Left kidney (tissue), 2 donors: ENCODE data around the gene CA6. TPM values are rescaled to one million over a fixed set of nuclear protein-coding genes. Genes with fewer than 3 reads are reported as not detected.
"Not testable (repeated sequence)": the region's sequence is repeated elsewhere in the genome, so short reads cannot be mapped to it uniquely, and the experiment has no call there.

Experiments
- DNase-seq: peaks from one replicate; pipeline ENCODE4 v3.0.0-alpha.2; 2013
- polyA plus RNA-seq: library from polyadenylated mRNA; unstranded; fragments of 120-200 nt; gene quantifications from one replicate; pipeline ENCODE4 v1.2.1, GENCODE V29; 2013; ENCODE audit not compliant: insufficient read length

CA6 gene
- polyA plus RNA-seq, 1 donor = 0.12 TPM

DNA sequence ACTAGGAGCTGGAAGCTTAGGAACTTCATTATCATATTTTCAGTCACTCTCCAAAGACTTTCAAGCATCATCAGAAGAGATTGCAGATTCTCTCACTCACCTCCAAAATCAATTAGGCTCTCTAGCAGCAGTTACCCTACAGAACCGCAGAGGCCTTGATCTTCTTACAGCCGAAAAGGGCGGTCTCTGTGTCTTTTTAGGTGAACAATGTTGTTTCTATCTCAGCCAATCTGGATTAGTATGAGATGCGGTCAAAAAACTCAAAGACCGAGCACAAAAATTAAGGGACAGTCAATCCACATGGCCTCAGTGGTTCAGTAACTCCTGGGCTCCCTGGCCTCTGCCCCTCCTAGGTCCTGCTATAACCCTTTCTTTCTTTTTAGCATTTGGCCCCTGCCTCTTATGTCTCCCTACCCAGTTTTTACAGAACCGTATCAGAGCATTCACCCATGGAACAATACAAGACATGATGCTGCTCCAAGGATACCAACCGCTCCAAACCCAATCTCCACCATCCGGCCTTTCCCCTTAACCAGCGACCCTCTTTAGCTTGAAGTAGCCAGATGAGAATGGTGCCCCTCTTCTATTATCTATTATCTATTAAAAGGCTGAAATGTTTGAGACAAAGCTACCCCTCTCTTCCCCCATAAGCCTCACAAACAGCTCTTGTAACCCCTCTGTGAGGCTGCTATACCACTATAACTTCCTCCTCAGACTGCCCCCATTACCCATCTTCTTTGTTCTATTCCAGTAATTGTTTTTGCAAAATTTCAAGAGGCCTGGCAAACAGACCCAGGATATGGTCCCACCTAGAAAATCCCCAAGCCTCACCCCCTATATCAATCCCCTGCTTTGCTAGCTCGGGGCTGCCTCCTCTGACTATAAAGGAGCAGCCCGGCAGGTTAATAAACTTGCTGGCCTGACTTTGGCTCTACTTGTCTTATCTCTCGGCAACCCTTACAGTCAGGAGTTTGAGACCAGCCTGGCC lies 18.7 kb upstream of the CA6 start:
- no peak for DNase-seq

DNA sequence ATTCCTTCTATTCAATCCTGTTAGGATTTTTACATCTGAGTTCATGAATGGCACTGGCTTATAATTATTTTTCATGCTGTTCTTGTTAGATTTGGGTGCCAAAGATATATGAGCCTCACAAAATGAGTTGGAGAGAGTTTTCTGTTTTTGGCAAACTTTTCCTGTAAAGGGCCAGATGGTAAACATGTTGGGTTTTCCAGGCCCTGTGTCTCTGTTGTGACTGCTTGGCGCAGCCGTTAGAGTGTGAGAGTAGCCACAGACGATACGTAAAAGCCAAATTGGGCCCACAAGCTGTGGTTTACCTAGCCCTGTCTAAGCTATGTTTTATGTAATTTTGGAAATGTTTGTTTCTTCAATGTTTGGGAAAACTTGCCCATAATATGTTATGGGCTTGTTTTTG lies 15.6 kb upstream of the CA6 start:
- DNase-seq = no peak

- DNase-seq = not testable (repeated sequence)
These were observed 8.6 kb upstream of the CA6 start for GRCh38 chr1:8937051-8937450.

GRCh38 chr1:8937701-8938100 lies 8.0 kb upstream of the CA6 start:
- DNase-seq = no peak

GRCh38 chr1:8938232-8938999 lies 7.3 kb upstream of the CA6 start:
- DNase-seq = no peak

GRCh38 chr1:8939000-8939265 lies 6.7 kb upstream of the CA6 start:
- DNase-seq = no peak

- no peak for DNase-seq
These were observed 6.2 kb upstream of the CA6 start for GRCh38 chr1:8939362-8939995.

DNA sequence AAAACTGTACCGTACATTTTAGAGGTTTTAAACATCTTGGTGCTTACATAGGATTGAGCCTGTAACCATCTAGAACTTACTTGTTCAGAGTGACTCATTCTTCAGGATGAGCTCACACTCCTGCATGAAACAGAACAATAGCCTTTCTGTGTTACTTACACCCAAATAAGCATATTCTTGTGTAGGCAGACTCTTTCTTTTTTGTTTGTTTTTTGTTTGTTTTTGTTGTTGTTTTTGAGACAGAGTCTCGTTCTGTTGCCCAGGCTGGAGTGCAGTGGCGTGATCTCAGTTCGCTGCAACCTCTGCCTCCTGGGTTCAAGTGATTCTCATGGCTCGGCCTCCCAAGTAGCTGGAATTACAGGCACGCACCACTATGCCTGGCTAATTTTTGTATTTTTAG lies 3.8 kb upstream of the CA6 start:
- no peak for DNase-seq

DNA sequence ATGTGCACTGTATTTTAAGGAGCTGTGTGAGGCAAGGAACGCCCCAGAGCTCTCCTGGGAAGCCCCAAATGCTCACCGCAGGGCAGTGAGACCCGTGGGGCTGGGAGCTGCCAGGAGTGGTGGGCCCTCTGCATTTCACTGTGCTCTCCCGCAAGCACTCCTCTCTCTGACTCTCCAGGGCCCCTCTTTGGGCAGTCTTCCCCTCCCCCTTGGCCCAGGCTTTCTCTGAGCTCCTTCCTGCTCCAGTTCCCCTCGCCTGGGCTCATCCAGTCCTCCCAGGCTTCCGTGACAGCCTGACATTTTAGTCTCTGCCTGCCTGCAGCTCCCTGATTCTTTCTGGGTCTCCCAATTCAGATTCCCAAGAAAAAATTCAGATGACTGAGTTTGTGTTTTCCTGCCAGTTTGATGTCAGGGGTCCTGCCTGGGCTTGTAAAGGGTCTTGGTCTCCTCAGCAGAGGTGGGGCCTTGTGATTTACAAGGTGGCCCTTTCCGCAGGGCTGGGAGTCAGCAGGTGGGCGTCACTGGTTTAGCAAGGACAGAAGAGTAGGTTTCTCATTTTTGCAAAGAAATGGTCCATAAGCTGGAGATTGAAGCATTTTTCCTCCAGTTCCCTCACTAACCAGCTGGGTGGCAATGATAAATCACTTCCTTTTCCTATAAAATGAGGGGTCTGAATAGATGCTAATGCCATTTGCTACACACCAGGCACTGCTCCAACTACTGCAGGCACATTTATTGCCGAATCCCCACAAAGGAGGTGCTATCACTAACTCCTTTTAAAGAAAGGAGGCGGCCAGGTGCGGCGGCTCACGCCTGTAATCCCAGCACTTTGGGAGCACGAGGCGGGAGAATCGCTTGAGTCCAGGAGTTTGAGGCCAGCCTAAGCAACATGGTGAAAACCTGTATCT lies 1.9 kb upstream of the CA6 start:
- DNase-seq = peak; percentile 41

DNA sequence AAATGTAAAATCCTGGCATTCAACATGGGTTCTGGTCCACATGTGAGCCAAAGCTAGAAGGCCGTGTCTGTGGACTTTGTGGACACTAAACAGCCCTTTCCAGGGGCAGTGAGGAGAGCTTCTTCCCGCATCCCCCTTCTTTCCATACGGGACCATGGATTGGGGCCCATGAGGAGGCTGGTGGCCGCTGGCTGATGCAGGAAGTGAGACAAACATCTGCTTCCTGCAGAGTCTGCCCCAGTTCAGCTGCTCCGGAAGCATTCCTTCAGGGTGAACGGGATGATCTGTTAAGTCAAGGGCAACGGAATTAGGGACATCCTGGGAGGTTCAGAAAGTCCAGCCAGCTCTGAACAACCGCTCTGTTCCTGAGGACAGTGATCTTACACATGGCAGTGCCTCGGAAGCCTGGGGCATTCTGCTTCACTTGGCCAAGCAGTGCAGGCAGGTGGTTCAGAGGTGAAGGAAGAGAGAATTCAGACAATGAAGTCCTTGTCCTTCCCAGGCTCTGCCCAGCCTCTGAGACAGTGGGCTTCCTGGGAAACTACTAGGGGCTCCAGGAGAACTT lies 1.5 kb downstream of the CA6 start:
- no peak for DNase-seq

DNA sequence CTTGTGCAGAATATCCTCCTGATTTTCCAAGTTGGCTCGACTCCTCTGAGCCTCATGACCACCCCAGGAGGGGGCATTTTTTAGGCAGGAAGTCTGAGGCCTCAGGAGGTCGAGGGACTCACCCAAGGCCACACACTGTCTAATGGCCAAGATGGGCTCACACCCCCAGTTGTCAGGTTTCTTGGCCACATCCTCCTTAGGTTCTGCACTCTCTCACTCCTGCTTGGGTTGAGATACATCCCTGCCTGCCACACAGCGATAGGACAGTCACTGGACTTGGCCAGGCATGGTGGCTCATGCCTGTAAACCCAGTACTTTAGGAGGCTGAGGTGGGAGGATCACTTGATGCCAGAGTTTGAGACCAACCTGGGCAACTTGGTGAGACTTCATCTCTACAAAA lies 4.6 kb downstream of the CA6 start:
- DNase-seq = no peak

DNA sequence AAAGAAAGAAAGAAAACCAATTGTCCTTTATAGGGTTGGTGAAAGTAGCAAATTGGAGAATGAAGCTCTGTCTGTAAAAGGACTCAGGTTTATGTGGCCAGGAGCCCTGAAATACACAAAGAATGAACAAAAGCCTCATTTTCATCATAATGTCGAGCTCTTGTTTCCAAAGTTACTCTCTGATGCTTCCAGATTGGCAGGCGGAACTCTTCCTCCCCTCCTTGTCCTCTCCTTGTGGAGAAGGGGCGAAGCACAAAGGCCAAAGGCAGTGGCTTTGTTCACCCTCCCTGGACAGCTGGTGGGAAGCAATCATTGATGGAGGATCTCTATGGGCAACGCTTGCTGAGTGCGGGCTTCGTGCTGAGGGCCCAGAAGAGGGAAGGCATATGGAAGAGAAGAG lies 5.6 kb downstream of the CA6 start:
- no peak for DNase-seq

DNA sequence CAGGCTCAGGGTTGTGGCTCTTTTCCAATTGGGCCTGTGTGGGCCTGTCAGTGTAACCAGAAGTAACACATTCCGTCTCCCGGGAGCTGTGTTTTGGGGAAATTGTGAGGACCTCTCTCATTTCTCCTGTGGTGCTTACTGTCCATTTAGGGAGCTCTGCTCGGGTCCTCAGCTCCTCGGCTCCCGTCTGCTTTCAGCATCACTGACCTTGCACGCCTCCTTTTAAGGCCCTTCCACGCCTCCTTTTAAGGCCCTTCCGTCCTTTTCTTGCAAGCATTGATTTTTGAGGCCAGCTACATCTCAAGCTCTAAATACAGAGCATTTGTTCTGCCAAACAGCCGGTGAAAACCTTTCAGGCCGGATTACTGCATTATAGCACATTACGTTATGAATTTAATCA lies 9.7 kb downstream of the CA6 start:
- DNase-seq = no peak

DNA sequence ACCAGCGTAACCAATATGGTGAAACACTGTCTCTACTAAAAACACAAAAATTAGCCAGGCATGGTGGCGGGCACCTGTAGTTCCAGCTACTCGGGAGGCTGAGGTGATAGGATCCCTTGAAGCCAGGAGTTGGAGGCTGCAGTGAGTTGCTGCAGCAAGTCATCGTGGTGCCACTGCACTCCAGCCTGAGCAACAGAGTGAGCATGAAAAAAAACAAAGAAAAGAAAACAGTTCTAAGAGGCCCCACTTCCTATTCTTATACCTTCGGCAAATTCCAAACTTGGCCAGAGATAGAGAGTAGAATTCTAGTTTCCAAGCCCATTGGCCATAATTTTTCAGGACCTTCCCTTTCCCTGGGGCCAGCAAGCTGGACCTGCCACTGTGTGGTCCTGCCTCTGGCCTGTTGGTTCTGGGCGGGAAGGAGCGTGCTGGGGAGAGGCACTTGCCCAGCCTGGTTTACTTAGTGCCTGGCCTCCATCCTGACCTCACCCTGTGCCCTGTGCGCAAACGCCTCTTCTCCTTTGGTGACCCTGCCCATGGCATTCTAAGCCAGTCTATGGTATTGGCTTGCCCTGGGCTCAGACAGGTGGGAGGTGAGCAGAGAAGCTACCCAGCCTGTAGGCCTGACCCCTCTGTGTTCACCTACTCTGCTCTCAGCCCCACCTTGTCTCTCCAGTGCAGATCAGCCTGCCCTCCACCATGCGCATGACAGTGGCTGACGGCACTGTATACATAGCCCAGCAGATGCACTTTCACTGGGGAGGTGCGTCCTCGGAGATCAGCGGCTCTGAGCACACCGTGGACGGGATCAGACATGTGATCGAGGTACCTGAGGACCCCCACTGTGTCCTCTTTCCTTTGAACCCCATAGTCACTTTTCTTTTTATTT lies 11.0 kb downstream of the CA6 start:
- no peak for DNase-seq

GRCh38 chr1:8962812-8963530 lies 17.3 kb downstream of the CA6 start:
- DNase-seq = no peak

DNA sequence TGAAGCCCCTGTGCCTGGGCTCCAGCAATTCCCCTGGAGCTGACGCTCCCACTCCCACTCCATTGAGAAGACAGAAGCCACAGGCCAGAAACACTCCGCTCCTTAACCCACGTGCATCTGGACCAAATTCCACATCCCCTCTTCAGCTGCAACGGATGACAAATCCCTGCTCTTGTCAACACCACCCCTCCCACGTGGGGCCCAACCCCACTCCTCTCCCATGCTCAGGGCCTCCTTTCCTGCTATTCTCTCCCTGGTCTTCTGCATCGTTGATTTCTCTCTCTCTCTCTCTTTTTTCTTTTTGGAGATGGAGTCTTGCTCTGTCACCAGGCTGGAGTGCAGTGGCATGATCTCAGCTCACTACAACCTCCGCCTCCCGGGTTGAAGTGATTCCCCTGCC lies 18.3 kb downstream of the CA6 start:
- DNase-seq = no peak

GRCh38 chr1:8965121-8965820 lies 19.6 kb downstream of the CA6 start:
- DNase-seq = no peak

DNA sequence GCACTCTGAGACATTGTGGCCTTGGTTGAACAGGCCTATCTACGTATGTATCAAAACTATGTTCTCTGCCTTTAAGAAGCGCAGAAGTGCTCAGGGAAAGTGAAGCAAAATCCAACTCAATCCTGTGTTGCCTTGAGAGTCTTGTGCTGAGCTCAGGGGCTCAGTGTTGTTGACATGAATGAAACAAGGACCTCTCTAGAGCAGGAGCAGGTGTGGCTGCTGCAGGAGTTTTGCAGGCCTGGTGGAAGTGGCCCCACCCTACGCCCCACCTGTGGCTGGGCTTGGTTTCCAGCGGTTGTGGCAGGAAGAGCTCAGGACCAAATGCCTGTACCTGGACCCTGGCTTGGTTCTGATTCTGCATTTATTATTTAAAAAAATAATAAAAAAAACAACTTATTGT lies 20.9 kb downstream of the CA6 start:
- no peak for DNase-seq

DNA sequence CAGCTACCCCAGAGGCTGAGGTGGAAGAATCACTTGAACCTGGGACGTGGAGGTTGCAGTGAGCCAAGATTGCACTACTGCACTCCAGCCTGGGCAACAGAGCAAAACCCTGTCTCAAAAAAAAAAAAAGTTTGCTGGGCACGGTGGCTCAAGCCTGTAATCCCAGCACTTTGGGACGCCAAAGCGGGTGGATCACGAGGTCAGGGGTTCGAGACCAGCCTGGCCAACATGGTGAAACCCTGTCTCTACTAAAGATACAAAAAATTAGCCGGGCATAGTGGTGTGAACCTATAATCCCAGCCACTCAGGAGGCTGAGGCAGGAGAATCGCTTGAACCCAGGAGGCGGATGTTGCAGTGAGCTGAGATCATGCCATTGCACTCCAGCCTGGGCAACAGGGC lies 23.2 kb downstream of the CA6 start:
- DNase-seq = not testable (repeated sequence)
